ENCODE measurements around the gene FAM114A1.

The FAM114A1 gene

DNA sequence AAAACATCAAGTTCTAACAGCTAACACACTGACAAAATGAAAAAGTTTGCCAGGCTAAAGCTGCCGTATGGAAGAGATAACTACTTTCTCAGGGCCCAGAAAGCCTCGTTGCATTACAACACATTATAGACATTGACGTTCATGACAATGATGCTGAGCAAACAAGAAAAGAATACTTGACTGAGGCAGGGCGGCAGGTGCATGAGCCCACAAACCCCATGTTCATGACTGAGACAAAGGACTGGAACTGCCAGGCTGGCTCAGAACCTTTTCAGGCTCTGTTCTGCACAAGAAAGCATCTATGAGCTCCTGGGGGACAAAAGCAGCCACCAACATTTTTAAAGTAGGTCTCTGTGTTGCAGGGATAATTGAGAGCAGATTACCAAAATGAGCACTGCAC is 24.6 kb upstream of the FAM114A1 start:
- TF ChIP-seq, protein P1, sequence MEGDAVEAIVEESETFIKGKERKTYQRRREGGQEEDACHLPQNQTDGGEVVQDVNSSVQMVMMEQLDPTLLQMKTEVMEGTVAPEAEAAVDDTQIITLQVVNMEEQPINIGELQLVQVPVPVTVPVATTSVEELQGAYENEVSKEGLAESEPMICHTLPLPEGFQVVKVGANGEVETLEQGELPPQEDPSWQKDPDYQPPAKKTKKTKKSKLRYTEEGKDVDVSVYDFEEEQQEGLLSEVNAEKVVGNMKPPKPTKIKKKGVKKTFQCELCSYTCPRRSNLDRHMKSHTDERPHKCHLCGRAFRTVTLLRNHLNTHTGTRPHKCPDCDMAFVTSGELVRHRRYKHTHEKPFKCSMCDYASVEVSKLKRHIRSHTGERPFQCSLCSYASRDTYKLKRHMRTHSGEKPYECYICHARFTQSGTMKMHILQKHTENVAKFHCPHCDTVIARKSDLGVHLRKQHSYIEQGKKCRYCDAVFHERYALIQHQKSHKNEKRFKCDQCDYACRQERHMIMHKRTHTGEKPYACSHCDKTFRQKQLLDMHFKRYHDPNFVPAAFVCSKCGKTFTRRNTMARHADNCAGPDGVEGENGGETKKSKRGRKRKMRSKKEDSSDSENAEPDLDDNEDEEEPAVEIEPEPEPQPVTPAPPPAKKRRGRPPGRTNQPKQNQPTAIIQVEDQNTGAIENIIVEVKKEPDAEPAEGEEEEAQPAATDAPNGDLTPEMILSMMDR (IDR thresholded peaks at IDR 0.05; ENCODE audit: low read depth, low read length) = no peak
- DNase-seq (ENCODE audit: extremely low read depth, low read depth) = no peak

DNA sequence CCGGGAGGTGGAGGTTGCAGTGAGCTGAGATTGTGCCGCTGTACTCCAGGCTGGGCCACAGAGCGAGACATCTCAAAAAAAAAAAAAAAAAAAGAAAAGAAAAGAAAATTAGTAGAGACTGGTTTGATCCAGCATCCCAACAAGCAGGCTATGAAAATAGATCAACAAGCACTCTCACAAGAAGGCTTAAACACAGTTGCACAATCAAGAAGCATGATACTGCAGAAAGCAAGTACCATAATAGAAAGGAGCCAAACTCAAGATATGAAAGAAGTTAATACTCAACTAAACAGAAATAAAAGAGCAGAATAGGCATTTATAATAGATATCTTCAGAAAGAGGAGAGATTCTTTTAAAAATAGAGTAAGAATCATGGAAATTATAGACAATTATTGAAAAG is 21.6 kb upstream of the FAM114A1 start:
- no peak for DNase-seq (ENCODE audit: extremely low read depth, low read depth)
- TF ChIP-seq, protein P1 (IDR thresholded peaks at IDR 0.05; ENCODE audit: low read depth, low read length) = no peak

DNA sequence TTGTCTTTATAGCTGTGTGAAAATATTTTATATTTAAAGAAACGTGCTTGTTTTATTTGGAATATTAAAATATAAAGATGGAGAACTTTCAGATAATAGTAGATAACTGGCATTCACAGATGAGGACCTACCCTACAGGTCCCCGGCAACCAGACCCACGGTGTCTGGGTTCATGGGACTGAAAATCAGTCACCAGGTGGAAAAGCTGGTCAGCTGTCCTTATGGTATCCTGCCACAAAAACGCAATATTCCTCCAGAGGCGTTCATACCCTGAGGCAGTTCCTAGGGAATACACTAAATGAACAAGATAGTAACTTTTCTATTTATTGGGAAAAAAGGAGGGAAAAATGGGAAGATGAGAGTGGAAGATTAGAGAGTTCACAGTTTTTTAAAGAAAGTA is 12.1 kb upstream of the FAM114A1 start:
- TF ChIP-seq, protein P1 (IDR thresholded peaks at IDR 0.05; ENCODE audit: low read depth, low read length) = no peak
- no peak for DNase-seq (ENCODE audit: extremely low read depth, low read depth)

DNA sequence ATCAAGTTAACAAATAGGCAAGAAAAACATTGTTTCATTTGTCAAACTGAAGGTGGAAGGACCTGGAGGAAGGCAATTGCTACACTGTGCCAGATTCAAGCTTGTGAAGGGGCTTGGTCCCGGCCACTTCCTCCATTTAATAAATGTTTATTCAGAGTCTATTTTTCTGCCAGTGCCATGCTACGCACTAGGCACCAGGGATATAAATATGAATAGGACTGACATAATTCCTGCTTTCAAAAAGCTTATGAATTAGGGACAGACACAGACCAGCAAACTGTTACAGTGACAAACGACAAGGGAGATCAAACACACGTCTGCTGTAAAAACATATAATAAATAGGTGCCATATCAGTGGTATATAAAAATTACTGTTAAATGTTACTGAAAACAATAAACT is 11.6 kb upstream of the FAM114A1 start:
- TF ChIP-seq, protein P1 (IDR thresholded peaks at IDR 0.05; ENCODE audit: low read depth, low read length) = no peak
- DNase-seq (ENCODE audit: extremely low read depth, low read depth) = no peak

DNA sequence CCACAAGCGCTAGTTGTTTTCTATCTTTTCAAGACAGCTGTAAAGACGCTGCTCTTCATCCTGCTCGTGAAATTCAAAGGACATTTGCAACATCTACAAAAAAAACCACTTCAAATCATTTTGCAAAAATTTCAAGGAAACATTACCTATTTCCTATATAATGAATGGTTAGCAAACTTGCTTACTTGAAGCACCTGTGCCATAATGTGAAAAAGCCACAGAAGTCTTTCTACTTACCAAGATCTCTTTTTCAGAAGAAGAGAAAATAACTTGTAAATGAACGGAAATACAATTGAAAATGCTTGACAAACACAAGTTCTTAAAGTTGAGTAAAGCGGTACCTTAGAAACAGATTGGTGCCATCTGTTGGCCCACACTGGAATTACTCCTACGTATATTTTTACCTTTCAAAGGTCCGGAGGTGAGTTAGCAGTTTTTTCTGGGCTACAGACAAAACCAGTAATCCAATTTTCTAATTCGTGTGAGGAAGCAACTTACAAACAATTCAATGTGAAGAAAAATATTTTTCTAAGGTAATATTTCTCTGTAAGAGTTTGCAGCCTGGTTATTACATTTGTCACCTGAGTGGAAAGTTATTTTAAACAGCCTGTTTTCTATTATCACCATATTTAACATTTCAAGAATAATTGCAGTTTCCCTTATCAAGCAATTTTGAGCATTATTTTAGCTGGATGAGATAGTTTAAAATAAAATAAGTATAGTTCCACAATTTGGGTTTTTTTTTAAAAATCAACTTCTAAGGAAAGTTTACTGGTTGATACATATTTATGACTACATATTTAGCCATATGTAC is 10.9 kb upstream of the FAM114A1 start, which contains the start of gene TLR6:
Gene TLR6, minus strand, starts transcription at position 294 of the 814 bp plus-strand sequence. CDS start 27,344 bp downstream, outside the sequence.
- TF ChIP-seq, protein P1 (IDR thresholded peaks at IDR 0.05; ENCODE audit: low read depth, low read length) = peak; percentile 71
- no peak for DNase-seq (ENCODE audit: extremely low read depth, low read depth)

DNA sequence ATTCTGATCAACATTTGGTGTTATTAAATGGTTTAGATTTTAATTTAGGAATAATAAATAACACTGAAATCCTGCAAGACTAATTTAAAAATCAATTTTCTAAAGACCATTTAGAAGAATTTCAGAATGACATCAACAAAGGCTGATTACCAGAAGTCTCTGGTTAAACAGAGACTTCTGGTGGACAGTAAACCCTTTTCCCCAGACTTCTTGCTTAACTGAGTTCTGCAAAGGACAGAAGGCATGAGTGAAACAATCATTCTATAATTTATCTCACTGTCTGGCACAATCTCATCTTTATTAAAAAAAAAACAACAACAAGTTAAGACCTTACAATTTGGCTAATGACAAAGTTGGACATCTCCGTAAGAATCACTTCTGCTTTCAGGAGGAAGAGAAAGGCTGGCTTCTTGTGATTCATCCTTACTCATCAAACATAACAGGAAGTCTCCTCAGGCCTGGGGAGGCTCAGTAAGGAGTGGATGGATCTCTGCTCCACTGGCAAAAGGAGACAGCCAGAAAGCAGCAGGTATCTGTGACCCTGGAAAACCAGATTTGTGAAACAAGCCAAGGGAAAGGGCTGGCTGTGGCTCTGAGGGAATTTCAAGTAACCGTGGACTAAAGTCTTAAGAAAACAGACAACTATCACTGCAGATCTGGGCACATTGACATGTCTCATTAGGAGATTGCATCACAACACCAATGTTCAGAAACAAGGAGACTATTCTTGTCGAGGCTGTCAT is 10.1 kb upstream of the FAM114A1 start:
- no peak for DNase-seq (ENCODE audit: extremely low read depth, low read depth)

More for the DNA sequence above, 10.1 kb upstream of the FAM114A1 start:
- TF ChIP-seq, protein P1 (IDR thresholded peaks at IDR 0.05; ENCODE audit: low read depth, low read length) = no peak

Data from AG09319 (cell line).